NCI-H226 (cell line): ENCODE data around the gene CTTNBP2.
A peak's percentile ranks its signal among the peaks of the same experiment; 100 is the strongest.

Source experiments
- DNase-seq: peaks from one replicate; pipeline ENCODE4 v3.0.0-alpha.2; 2015

CTTNBP2 gene

DNA sequence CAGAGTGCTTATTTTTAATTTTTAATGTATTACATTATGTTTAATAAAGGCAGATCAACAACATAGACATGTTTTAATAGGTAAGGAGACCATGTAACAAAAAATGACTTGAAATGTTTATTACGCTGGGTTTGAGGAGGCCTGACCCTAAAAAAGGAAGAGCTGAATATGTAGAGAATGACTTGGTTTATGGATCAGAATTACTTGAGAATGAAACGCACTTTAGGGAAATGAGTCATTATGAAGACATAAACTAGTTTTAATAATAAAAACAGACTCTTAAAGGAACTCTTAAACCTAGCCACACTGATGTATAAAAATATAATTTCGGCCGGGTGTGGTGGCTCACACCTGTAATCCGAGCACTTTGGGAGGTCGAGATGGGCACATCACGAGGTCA is 56.5 kb downstream of the CTTNBP2 start:
- no peak for DNase-seq

DNA sequence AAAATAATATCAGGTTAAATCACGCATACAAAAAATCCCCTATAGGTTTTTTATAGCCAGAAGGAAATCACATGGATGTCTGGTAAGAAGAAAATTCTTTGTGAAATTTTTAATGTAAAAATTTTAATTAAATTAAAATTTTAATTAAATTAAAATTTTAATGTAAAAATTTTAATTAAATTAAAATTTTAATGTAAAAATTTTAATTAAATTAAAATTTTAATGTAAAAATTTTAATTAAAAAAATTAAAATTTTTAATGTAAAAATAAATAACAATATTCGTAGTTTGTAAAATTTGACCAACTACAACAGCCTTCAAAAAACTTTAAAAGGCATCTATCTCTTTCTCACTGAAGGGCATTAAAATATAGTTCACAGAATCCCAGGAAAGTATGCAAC is 61.5 kb downstream of the CTTNBP2 start:
- DNase-seq, result no peak

DNA sequence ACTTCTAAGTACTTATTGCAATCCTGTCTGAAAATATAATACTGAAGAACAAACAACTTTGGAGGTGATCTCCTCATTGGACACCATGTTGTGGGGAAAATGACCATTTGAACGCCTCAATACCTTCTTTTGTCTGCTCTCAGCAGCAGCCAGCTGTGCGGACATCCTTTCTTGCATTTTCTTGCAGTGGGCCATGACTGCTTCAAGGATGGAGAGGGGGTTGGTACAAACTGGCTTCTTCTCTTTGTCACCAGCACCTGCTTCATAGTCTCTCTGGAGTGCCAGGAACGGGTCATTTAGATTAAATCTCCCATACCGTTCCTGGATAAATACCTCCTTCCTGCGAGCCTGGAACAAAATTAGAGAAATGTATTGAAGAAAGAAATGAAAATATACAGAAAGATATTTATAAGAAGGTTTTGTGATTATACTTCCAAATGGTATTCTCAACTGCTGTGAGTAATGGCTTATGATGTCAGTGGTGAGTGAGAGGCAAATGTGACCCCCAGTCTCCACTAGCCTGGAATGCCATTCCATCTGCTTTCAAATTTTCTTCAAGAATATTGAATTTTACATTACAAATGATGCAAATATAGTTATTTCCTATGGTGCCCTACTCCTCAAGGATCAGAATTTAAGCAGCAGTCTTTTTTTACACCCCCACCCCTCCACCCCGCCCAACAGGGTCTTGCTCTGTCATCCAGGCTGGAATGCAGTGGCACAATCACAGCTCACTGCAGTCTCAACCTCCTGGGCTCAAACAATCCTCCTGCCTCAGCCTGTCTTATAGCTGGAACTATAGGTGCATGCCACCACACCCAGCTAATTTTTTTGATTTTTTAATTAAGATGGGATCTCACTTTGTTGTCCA is 62.4 kb downstream of the CTTNBP2 start:
- DNase-seq, result no peak

DNA sequence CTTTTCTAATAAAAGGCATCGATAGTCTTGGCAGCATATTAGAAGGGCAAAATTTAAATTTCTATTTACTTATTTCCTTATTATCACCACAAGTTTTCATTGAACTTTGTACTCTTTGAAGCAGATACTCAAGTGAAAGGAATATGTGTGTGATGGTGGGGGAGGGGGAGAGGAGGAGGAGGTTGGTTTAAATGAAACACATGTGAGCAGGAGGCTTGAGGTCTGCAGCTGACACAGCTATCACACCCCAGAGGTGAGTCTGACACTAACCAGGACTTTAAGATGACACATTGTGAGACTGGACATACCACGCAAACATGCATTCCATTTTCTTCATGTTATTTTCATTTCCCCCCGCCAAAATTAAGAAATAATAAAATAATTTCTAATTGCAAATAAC is 63.3 kb downstream of the CTTNBP2 start:
- no peak for DNase-seq

DNA sequence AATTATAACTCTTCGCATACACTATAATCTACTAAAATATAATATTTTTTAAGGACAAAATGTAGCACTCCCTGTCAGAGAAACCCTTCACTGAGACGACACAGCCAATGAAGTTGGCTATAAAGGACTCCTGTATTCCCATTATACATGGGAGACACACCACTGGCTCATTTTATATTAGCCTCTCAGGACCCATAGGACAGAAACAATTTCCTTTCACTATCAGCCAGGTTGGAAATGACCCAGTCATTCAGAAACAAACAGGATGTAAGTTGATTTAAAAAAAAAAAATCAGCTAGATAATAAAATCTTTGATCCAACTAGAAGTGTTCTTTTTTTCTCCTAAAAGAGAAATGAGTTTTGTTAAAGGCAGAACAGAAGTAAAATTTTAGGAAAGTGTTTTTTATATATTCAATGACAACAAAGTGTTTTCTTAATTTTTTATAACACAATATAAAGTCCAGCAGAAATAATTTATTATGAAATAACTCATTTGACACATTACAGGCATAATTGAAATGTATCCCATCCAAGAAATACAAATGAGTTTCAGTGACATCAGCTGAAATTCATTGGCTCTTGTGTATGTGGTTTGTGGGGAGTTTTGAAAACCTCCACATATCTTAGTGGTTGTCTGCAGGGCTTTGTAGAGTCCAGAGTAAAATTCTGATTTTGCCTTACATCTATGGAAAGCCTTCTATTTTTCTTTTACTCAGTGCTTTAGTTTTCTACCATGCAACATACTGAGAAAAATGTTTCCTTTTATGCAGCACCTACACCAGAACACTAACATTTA is 64.1 kb downstream of the CTTNBP2 start:
- no peak for DNase-seq

DNA sequence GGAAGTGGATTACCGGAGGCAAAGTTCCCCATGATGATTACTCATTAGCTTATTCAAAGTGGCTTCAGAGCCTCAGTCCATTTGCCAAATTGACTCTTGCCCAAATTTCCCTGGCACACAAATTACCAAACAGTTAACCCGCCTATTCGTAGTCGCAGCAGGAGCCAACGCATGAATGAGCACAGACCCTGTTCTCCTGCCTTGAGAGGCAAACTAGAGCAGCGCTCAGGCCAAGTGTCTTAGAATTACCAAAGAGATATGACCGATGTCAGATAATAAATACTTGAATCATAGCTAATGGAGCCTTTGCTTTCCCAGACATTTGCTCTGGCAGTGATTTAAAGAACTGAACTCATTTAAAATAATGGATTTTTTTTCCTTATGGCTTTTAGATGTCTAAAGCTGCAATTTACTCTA is 64.9 kb downstream of the CTTNBP2 start:
- DNase-seq, result no peak

DNA sequence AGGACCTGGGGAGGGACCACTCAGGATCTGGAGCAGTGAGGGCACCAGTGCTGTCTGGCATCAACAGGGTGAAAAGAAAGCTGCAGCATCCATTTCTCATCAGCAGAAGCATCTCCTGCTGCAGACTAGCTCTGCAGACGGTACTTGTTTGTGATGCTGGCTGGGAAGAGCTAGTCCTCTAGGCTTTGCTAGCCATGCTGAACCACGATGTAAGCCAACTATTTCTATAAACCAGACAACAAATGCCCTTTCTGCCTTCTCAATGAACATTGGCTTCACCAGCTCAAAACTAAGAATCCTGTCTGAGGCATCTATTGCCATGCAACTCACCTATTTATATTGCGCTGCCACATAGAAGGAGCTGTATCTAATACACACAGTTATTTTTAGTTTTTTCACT is 65.6 kb downstream of the CTTNBP2 start:
- no peak for DNase-seq

DNA sequence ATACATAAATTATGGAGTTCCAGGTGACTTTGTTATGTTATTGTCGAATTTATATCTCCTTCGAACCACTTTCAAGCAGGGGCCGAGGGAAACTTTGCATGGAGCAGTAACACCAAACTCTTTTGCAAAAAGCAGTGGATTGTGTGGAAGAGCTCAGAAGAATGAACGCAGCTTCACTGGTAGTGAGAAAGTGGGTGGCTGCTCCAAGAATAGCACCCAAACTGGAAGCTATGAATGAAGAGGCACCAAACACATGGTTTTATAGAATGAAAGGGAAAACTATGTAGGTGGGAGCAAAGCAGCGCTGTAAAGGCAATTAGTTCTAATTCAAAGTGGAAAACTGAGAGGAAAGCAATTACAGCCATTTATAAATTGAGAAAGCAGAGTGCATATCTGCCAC is 67.2 kb downstream of the CTTNBP2 start:
- DNase-seq, result no peak

DNA sequence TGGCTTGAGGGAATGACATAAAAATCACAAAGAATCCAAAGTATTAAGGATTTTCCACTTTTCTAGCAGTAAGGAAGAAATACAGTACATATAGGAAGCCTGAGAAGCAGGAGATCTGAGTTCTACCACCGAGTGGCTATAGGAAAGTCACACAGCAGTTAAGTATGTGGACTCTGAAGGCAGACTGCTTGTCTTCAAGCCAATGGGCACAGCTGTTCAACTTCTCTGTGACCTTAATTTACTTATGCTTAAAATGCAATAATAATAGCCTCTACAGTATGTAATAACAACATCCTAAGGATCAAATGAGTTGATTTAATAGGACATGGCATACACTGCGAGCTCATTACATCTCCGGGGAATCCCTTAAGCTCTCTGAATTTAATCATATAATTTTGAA is 68.0 kb downstream of the CTTNBP2 start:
- no peak for DNase-seq

DNA sequence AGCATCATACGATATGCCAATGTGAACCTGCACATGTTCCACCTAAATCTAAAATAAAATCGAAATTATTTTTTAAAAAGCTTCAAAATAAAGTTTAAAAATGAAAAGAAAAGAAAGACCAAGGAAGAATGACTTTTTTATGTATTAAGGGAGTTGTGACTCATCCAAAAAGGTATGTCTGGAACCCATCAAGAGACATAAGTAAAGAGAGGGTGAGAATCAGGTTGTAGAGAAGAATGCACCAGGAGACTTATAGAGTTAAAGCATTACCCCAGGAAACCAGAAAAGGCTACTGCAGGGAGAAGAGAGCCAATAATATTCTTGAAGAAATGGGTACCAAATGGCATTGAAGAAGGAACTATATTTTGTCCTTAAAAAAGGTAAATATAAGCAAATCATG is 69.8 kb downstream of the CTTNBP2 start:
- DNase-seq, result no peak

DNA sequence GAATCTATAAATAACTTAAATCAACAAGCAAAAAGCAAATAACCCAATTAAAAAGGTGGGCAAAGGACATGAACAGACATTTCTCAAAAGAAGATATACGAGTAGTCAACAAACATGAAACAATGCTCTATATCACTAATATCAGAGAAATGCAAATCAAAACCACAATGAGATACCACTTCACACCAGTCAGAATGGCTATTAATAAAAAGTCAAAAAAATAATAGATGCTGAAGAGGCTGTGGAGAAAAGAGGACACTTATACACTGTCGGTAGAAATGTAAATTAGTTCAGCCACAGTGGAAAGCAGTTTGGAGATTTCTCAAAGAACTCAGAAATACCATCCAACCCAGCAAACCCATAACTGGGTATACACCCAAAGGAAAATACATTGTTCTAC is 70.6 kb downstream of the CTTNBP2 start:
- DNase-seq, result no peak

DNA sequence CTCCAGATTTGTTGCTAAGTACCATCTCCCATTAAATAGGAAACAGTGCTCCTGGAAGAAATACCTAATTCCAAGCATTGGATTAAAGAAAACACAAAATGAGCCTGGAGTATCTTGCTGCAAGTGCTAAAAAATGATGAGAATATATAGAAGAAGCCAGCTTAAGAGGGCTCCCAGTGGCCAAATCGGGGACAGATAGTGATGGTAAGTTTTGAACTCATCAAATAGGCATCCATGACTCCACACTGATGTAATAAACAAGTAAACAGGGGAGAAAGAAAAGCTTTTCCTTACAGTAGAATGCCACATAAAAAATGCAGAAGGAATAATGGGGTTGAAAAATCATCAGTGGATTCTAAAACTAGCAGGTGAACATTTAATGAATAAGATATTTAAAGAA is 72.4 kb downstream of the CTTNBP2 start:
- no peak for DNase-seq

DNA sequence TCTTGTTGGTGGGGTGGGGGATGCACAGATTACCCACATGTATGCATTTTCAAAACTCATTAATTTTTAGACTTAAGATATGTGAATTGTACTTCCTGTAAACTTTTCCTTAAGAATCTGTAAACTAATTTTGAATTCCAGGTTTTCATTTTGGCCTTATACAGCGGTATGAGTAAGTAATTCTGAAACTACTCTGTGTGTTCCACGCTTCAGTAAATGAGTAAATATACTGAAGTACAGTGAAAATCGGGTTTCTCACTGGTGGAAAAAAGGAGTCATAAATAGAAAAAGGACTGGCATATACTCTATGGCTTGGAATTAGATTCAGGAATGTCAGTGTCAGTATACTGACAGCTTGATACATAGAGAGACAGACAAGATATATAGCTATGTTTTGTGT is 72.8 kb downstream of the CTTNBP2 start:
- no peak for DNase-seq

DNA sequence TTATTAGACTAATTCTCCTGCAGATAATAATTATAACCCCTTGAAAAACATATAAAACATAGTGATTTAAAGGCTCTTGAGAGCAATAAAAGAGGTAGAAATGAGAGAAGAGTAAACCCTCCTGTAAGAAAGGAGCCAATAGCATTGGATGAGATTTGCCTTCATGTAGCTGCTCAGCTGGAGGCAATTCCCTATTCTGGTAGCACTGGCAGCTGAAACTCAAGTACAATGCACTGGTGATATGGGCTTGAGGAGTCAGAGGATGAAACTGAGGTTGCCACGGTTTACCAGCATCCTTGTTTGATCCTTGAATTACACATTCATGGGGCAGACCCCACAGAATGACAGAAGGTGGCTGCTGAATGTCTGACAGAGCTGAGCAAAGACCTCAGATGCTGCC is 76.4 kb downstream of the CTTNBP2 start:
- no peak for DNase-seq

DNA sequence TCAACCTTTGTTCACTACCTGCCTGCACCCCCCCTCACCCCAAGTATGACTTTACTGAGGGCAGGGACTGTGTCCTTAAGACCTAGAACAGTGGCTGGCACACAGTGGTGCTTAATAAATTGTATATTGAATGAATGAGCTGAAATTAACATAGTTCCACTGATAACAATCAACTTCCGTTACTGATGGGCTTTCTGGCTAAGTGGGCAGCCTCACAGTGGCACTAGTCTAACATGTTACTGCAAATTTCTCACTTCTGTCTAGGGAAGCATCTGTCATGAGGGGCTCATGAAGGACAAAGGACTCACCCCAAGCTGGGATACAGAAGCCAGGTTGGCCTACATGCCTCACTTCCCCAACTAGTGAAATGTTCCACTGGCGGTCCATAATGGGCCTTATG is 79.3 kb downstream of the CTTNBP2 start:
- no peak for DNase-seq

DNA sequence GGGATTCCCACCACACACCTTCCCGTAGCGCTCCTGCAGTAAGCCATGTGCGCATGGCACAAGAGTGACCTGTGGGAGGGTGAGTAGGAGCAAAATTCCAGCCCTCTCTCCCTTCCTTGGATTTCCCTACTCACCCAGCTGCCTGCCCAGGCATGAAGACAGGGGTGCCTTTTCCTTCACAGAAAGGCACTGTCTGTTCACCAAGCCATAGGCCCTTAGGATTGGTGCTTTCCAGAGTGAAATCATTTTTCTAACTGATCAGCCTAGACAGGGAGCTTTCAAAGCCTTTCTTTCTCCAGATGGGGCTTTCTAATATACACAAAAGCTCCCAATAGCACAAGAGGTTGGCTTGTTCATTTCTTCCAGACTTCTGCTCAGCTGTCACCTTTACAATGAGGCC is 79.7 kb downstream of the CTTNBP2 start:
- DNase-seq, result no peak

DNA sequence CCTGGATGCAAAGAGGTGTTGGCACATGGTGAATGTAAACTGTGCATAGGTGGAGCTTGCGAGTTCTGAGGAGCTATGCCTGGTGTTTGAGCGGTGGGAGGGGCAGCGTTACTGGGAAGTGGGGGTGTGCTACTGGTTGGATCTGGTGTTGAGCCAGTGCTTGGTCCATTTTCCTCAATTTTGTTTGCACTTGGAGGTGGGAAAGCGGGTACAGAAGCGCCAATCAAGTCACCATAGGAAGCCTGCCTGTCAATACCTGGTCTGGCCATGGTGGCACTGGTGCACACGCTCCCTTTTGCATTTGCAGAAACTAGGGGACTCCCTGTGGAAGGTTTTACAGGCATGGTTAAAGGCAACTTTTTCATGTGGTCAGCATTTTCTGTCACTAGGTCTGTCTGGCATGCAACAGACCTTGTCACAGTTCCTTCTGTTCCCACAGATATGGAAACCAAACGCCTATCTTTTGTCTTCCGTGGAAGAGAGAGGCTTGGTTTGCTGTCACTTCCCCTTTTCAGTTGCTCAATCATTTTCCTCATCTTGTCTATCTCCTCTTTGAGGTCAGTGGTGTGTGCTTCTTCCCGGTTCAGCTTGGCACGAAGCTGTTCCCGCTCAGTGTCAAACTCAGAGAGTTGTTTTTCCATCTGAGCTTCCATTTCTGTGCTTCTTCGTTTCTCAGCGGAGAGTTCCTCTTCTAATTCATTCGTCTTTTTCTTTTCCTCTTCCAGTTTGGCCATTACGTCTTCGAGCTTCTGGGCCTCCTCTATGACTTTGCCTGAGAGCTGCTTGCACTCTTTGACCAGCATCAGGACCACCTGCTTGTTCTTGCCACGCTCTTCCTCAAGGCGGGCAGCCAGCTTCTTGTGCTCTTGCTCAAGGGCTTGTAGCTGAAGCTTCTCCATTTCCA is 81.1 kb downstream of the CTTNBP2 start:
- no peak for DNase-seq

DNA sequence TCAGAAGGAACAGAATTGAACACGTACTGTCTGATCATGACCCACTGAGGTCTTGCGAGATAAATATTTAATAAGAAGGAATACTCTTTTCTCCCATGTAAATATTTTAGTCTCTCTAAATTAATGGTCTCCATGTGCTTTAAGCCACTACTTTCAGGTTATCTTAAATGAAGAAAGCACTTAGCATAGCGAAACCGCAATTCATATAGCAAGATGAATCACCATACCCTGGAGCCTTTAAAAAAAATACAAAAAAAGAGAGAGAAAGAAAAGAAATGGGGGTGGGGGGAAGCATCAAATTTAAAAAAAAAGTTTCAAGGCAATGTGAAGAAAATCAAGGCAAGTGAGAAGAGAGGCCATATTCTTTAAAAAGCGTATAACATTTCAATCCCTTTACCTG is 82.5 kb downstream of the CTTNBP2 start:
- no peak for DNase-seq

DNA sequence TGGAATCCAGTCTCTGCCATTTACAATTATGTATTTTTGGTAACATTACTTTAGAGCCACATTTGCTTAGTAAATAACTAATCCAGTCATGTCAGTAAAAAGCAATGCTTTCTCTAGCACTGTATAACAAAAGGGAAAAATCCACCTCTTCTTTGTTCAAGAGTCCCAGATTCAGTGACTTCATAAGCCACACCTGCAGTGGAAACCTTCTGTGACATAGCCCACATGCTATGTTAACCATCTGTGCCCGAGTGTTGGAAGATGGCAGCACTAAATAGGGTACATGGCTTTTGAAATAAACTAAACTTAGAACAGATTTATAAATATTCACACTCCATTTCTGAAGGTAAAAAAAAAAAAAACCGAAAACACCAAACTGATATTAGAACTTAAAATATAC is 83.0 kb downstream of the CTTNBP2 start:
- no peak for DNase-seq

DNA sequence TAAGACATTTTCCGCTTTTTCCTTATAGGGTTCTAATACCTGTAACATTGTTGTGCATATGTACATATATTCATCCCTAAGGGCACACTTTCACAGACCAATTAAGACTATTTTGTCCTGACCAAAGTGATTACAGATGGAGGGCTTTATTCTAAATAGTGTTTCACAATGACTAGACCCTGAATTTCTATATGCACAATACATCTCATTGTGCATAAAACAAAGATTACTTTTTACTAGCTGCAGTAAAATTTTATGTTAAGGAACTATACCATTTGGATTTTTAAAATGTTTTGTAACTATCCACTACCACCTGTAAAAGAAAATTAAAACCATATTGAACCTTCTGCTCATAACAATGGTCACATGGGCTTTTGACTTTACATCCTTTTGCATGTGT is 87.8 kb downstream of the CTTNBP2 start:
- no peak for DNase-seq

DNA sequence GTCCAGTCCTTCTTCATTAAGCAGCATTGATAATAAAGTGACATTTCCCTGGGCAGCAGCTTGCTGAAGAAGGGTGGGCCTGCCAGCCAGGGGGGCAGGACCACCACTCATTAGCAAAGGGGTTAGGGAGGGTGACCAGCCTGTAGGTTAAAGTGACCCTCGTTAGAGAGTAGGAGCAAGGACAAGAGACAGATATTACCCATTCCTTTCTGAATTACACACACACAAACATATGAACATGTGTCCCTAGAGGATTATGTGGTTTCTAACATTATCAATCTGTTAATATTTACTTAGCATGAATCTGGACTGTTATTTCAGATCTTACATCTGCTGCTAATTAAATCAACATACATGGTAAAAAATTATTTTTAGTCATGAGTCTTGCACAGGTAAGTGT is 88.9 kb downstream of the CTTNBP2 start:
- no peak for DNase-seq

DNA sequence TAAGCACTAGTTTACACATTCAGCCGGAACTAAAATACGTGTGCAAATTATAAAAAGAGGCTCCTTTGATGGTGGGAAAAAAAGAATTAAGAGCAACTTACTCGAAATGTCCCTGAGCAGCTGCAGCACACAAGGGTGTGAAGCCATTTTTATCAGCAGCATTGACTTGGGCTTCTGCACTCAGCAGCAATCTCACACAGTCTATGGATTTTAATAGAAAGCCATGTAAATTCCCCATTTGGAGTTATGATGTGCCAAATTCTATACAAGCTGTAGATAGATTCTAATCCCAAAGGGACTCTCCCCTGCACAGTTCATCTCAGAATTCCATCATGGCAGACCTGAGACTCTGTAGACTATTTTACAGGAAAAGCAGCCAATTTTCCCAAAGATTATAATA is 90.5 kb downstream of the CTTNBP2 start:
- DNase-seq, result no peak

DNA sequence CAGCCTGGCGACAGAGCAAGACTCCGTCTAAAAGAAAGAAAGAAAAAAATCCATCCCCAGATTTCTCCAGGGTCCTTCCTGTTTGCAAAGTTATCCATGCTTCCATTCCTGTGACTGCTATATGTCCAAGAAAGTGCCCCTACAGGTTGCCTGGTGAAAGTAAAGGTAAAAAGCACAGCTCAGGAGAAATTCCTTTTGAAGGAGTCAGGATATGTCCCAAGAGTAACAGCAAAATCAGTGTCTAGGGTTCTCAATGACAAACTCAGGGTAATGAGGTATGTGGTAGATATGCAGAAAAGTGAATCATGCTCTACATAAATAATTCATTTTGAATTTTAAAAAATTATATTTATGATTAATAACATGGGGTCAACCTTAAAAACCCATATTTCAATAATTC is 91.5 kb downstream of the CTTNBP2 start:
- DNase-seq, result peak; percentile 29
